HK-2 (cell line): Measurements from ENCODE around the gene PTGER2.

ENCODE experiments used
- DNase-seq: peaks from one replicate; pipeline ENCODE4 v3.0.0-alpha.2; 2018; ENCODE audit not compliant: unreplicated experiment

Gene PTGER2

DNA sequence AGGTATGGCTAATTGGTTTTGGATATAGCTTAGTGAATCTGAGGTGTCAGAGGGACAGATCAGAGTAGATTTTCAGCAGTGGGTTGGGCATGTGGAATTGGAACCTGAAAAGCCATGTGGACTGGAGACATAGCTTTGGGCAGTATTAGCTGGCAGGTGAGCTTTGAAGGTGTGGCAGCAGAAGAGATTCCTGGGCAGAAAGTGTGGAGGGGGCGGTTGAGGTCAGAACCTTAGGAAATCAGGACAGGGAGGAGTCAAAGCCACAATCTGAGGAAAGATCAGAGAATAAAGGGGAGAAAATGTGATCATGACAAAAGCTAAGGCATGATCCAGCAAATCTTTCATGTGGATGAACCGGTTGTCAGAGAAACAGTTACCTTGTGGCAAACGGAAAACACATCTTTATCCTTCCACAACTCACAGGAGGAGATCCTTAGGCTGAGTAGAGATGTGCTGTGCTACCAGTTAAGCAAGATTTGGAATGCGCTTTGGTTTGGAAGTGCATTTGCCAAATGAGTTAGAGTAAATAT, 56.4 kb downstream of the PTGER2 start:
- no peak for DNase-seq

DNA sequence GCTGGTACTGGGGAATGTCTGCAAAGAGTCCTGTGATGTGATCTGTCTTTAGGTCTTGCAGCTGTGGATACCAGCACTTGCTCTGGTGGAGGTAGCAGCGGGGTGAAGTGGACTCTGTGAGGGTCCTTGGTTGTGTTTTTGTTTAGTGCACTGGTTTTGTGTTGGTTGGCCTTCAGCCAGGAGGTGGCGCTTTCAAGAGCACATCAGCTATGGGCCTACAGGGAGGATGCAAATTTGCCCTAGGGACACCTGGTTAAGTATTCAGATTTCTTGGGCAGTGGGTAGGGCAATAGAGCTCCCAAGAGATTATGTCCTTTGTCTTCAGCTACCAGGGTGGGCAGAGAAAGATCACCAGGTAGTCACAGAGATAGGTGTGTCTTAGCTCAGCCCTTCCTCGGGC, 63.8 kb downstream of the PTGER2 start:
- DNase-seq: no peak
